ENCODE measurements around the gene POMC.
"Not testable (repeated sequence)": the region's sequence is repeated elsewhere in the genome, so short reads cannot be mapped to it uniquely, and the experiment has no call there.

The POMC gene

GRCh38 chr2:25127646-25128045 lies 40.7 kb downstream of the POMC start:
- Histone ChIP-seq H3F3A (ENCODE audit: insufficient read depth) (no peaks in the 10 kb centered on the region), H3K4me2 (ENCODE audit: low read depth, low read length, poor library complexity, severe bottlenecking) (no peak overlapping the region), H3K27ac (ENCODE audit: low read depth, low read length) (no peak overlapping the region), H3K79me2 (ENCODE audit: insufficient read depth, low read length) (no peaks in the 10 kb centered on the region), H2AFZ (ENCODE audit: low read depth, low read length, severe bottlenecking) (no peak overlapping the region), H3K9ac (ENCODE audit: low read length) (no peak overlapping the region), H3K4me3 (ENCODE audit: insufficient read depth, low read length, poor library complexity, severe bottlenecking) (no peak overlapping the region), H3K9me2 (replicated peaks; ENCODE audit: insufficient read depth, low read length) (no peaks in the 10 kb centered on the region), H3K27me3 (ENCODE audit: low read length) (no peaks in the 10 kb centered on the region), H3K9me3 (ENCODE audit: insufficient read depth, low read length) (no peaks in the 10 kb centered on the region), H3K36me3 (ENCODE audit: low read length) (no peaks in the 10 kb centered on the region), H4K20me1 (ENCODE audit: low read depth, low read length) (no peaks in the 10 kb centered on the region)
- TF ChIP-seq EZH2phosphoT487 (conservative IDR thresholded peaks at IDR 0.05; ENCODE audit: low read length) = no peak
- no peak for TF ChIP-seq CTCF (IDR thresholded peaks at IDR 0.05; ENCODE audit: insufficient read depth, low read length, poor library complexity, severe bottlenecking)

GRCh38 chr2:25127071-25127470 lies 41.3 kb downstream of the POMC start:
- not testable (repeated sequence) for H3K36me3 ChIP-seq (ENCODE audit: low read length); H3K9me2 ChIP-seq (replicated peaks; ENCODE audit: insufficient read depth, low read length); H3K9me3 ChIP-seq (ENCODE audit: insufficient read depth, low read length); H3K4me2 ChIP-seq (ENCODE audit: low read depth, low read length, poor library complexity, severe bottlenecking); H3K27me3 ChIP-seq (ENCODE audit: low read length); H2AFZ ChIP-seq (ENCODE audit: low read depth, low read length, severe bottlenecking); H3K79me2 ChIP-seq (ENCODE audit: insufficient read depth, low read length); H3K27ac ChIP-seq (ENCODE audit: low read depth, low read length); H3F3A ChIP-seq (ENCODE audit: insufficient read depth); H3K9ac ChIP-seq (ENCODE audit: low read length); H3K4me3 ChIP-seq (ENCODE audit: insufficient read depth, low read length, poor library complexity, severe bottlenecking); H4K20me1 ChIP-seq (ENCODE audit: low read depth, low read length)

DNA sequence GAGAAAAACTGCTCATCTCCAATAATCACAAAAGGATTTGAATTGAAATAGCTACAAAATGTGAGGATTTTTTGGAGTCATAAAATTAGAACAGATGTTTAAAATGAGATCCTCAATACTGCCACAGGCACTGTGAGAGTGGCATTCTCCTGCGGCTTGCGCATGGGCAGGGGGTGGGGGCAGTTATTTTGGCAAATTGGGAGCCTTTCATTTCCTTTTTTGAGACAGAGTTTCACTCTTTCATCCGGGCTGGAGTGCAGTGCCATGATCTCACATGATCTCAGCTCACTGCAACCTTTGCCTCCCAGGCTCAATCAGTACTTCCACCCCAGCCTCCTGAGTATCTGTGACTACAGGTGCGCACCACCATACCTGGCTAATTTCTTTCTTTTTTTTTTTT lies 42.4 kb downstream of the POMC start:
- no peak overlapping the region for H3K9ac ChIP-seq (ENCODE audit: low read length)
- no peaks in the 10 kb centered on the region for H3K79me2 ChIP-seq (ENCODE audit: insufficient read depth, low read length)
- H3K9me3 ChIP-seq (ENCODE audit: insufficient read depth, low read length) = no peaks in the 10 kb centered on the region
- no peak overlapping the region for H3K4me3 ChIP-seq (ENCODE audit: insufficient read depth, low read length, poor library complexity, severe bottlenecking)
- H3K36me3 ChIP-seq (ENCODE audit: low read length) = no peaks in the 10 kb centered on the region
- TF ChIP-seq EZH2phosphoT487 (conservative IDR thresholded peaks at IDR 0.05; ENCODE audit: low read length) = no peak
- TF ChIP-seq CTCF (IDR thresholded peaks at IDR 0.05; ENCODE audit: insufficient read depth, low read length, poor library complexity, severe bottlenecking) = no peak
- H3K27me3 ChIP-seq (ENCODE audit: low read length) = no peaks in the 10 kb centered on the region
- no peak overlapping the region for H3K27ac ChIP-seq (ENCODE audit: low read depth, low read length)
- no peak overlapping the region for H2AFZ ChIP-seq (ENCODE audit: low read depth, low read length, severe bottlenecking)
- H4K20me1 ChIP-seq (ENCODE audit: low read depth, low read length) = no peaks in the 10 kb centered on the region
- no peaks in the 10 kb centered on the region for H3F3A ChIP-seq (ENCODE audit: insufficient read depth)
- H3K9me2 ChIP-seq (replicated peaks; ENCODE audit: insufficient read depth, low read length) = no peaks in the 10 kb centered on the region
- H3K4me2 ChIP-seq (ENCODE audit: low read depth, low read length, poor library complexity, severe bottlenecking) = no peak overlapping the region

- Histone ChIP-seq H3K27ac (ENCODE audit: low read depth, low read length) (no peak overlapping the region), H3K9ac (ENCODE audit: low read length) (no peak overlapping the region), H3F3A (ENCODE audit: insufficient read depth) (no peaks in the 10 kb centered on the region), H3K4me2 (ENCODE audit: low read depth, low read length, poor library complexity, severe bottlenecking) (no peak overlapping the region), H3K9me2 (replicated peaks; ENCODE audit: insufficient read depth, low read length) (no peaks in the 10 kb centered on the region), H3K4me3 (ENCODE audit: insufficient read depth, low read length, poor library complexity, severe bottlenecking) (no peak overlapping the region), H3K9me3 (ENCODE audit: insufficient read depth, low read length) (no peaks in the 10 kb centered on the region), H4K20me1 (ENCODE audit: low read depth, low read length) (no peaks in the 10 kb centered on the region), H3K79me2 (ENCODE audit: insufficient read depth, low read length) (no peaks in the 10 kb centered on the region), H3K27me3 (ENCODE audit: low read length) (no peaks in the 10 kb centered on the region), H2AFZ (ENCODE audit: low read depth, low read length, severe bottlenecking) (no peak overlapping the region), H3K36me3 (ENCODE audit: low read length) (no peaks in the 10 kb centered on the region)
- TF ChIP-seq CTCF (IDR thresholded peaks at IDR 0.05; ENCODE audit: insufficient read depth, low read length, poor library complexity, severe bottlenecking) (no peak), EZH2phosphoT487 (conservative IDR thresholded peaks at IDR 0.05; ENCODE audit: low read length) (no peak)
Measured at GRCh38 chr2:25125189-25125588, 43.2 kb downstream of the POMC start.
